ENCODE results near the gene NEU2. TPM values are rescaled to one million over a fixed set of nuclear protein-coding genes. Genes with fewer than 3 reads are reported as not detected.

NEU2 gene
- total RNA-seq, 1 experiment from 2014 or later: not detected

GRCh38 chr2:233060980-233061590, 28.6 kb downstream of the NEU2 start:
- TF ChIP-seq TCF7L2 (IDR thresholded peaks at IDR 0.05; ENCODE audit: borderline replicate concordance, extremely low read depth, insufficient read depth, insufficient read length): no peak
- TF ChIP-seq EGR1 (IDR thresholded peaks at IDR 0.05; ENCODE audit: low read depth): no peak
- Histone ChIP-seq H3K27me3 (ENCODE audit: insufficient read depth, low read length) (no peaks in the 10 kb centered on the region), H3K9me3 (ENCODE audit: control insufficient read depth in 1 of 2, insufficient read depth in 1 of 2, low read depth in 1 of 2, low read length in 2 of 2) (no peaks in the 10 kb centered on the region), H3K36me3 (ENCODE audit: control insufficient read depth in 1 of 2, insufficient read depth in 2 of 2, low read length in 2 of 2) (no peaks in the 10 kb centered on the region), H4K20me1 (ENCODE audit: insufficient read depth) (no peaks in the 10 kb centered on the region), H3K27ac (ENCODE audit: low read depth, low read length) (no peak overlapping the region), H3K4me1 (ENCODE audit: control insufficient read depth in 1 of 2, insufficient read depth in 2 of 2, low read length in 2 of 2) (no peaks in the 10 kb centered on the region), H3K4me2 (ENCODE audit: low read length) (no peak overlapping the region), H2AFZ (ENCODE audit: low read depth, low read length, poor library complexity, severe bottlenecking) (no peak overlapping the region), H3K79me2 (ENCODE audit: insufficient read depth, low read length) (no peaks in the 10 kb centered on the region), H3K9me2 (ENCODE audit: insufficient read depth) (no peaks in the 10 kb centered on the region), H3K9ac (ENCODE audit: low read length) (no peak overlapping the region), H3K4me3 (replicated peaks in 1 of 2; ENCODE audit: low read depth in 1 of 2, low read length in 2 of 2) (no peak overlapping the region)
- intact Hi-C loops (cut with micrococcal nuclease): no loop called here
- ChIA-PET CTCF (interaction anchor here (0.7 to 1.4 kb wide), 2 partner anchors 16 to 189 kb away, joined by 3 to 4 read pairs; no protein-coding TSS in a partner anchor), RAD21 (ENCODE audit: low non-redundant PET in 1 of 2, low total read pairs in 2 of 2, uncharacterized antibody in 2 of 2, unreplicated experiment in 2 of 2) (no interaction called here), POLR2A (no interaction called here)
- no TSS peak for BruUV-seq (replicated peaks)
- ATAC-seq (no peak), DNase-seq (ENCODE audit: low read depth, low spot score) (no peak)

GRCh38 chr2:233061591-233062450, 29.3 kb downstream of the NEU2 start:
- CTCF ChIA-PET: no interaction called here
- Histone ChIP-seq H3K27ac (ENCODE audit: low read depth, low read length) (no peak overlapping the region), H3K4me2 (ENCODE audit: low read length) (no peak overlapping the region), H2AFZ (ENCODE audit: low read depth, low read length, poor library complexity, severe bottlenecking) (no peak overlapping the region), H3K9me3 (ENCODE audit: control insufficient read depth in 1 of 2, insufficient read depth in 1 of 2, low read depth in 1 of 2, low read length in 2 of 2) (no peaks in the 10 kb centered on the region), H3K4me1 (ENCODE audit: control insufficient read depth in 1 of 2, insufficient read depth in 2 of 2, low read length in 2 of 2) (no peaks in the 10 kb centered on the region), H3K4me3 (replicated peaks in 1 of 2; ENCODE audit: low read depth in 1 of 2, low read length in 2 of 2) (no peak overlapping the region), H4K20me1 (ENCODE audit: insufficient read depth) (no peaks in the 10 kb centered on the region), H3K36me3 (ENCODE audit: control insufficient read depth in 1 of 2, insufficient read depth in 2 of 2, low read length in 2 of 2) (no peaks in the 10 kb centered on the region), H3K27me3 (ENCODE audit: insufficient read depth, low read length) (no peaks in the 10 kb centered on the region), H3K79me2 (ENCODE audit: insufficient read depth, low read length) (no peaks in the 10 kb centered on the region), H3K9ac (ENCODE audit: low read length) (no peak overlapping the region), H3K9me2 (ENCODE audit: insufficient read depth) (no peaks in the 10 kb centered on the region)
- DNase-seq (ENCODE audit: low read depth, low spot score): no peak
- POLR2A ChIA-PET: no interaction called here
- TF ChIP-seq CBX3 (IDR thresholded peaks at IDR 0.05; ENCODE audit: low read depth) (no peak), CTCF (IDR thresholded peaks at IDR 0.05 in 2 of 3, conservative IDR thresholded peaks at IDR 0.05 in 1 of 3; ENCODE audit: borderline replicate concordance in 1 of 3, insufficient read depth in 1 of 3, low read depth in 2 of 3, low read length in 2 of 3) (peak in 2 of 3 experiments; percentile 25 to 27; a peak in 2 of 6 replicates)
- peak; percentile 62 for ATAC-seq
- intact Hi-C loops (cut with micrococcal nuclease): no loop called here
- RAD21 ChIA-PET (ENCODE audit: low non-redundant PET in 1 of 2, low total read pairs in 2 of 2, uncharacterized antibody in 2 of 2, unreplicated experiment in 2 of 2): no interaction called here
- no TSS peak for BruUV-seq (replicated peaks)

Data from HCT116 (cell line).